MG63 (cell line): ENCODE results near the gene DND1. TPM values are rescaled to one million over a fixed set of nuclear protein-coding genes. Genes with fewer than 3 reads are reported as not detected.
"Not testable (repeated sequence)": the region's sequence is repeated elsewhere in the genome, so short reads cannot be mapped to it uniquely, and the experiment has no call there.

Experiments used
- DNase-seq: peaks from one replicate; pipeline ENCODE4 v3.0.0-alpha.2; 2020
- H3K27me3 ChIP-seq: fragments of 250-450 bp; sonication (Bioruptor Pico); 2 replicates; pipeline ENCODE4 v1.5.1; 2020; ENCODE audit warnings: mild to moderate bottlenecking, moderate library complexity
- H3K36me3 ChIP-seq: fragments of 250-450 bp; sonication (Bioruptor Pico); 2 replicates; pipeline ENCODE4 v1.5.1; 2020; ENCODE audit warnings: mild to moderate bottlenecking, moderate library complexity
- H3K4me3 ChIP-seq: fragments of 250-450 bp; sonication (Bioruptor Pico); 2 replicates; pipeline ENCODE4 v1.5.1; 2020; ENCODE audit warnings: mild to moderate bottlenecking, moderate library complexity
- H3K9me3 ChIP-seq: fragments of 250-450 bp; sonication (Bioruptor Pico); 2 replicates; pipeline ENCODE4 v1.5.1; 2020; ENCODE audit warnings: mild to moderate bottlenecking, moderate library complexity
- total RNA-seq: library from RNA; depleted of rRNA; stranded (reverse); fragments of >200 nt; shearing (Covaris generic); gene quantifications from 2 replicates; pipeline ENCODE4 v1.2.3, GENCODE V29; 2014; ENCODE audit warnings: low replicate concordance; rRNA removed

The DND1 gene
- 0.94 TPM in 1 of 2 replicates, not detected in the other for total RNA-seq

- no peaks in the 10 kb centered on the region for H3K27me3 ChIP-seq
- peaks cover 86% of the 10 kb centered on the region for H3K36me3 ChIP-seq
- DNase-seq: no peak
- no peaks in the 10 kb centered on the region for H3K9me3 ChIP-seq
- H3K4me3 ChIP-seq: no peak within 1 kb of the TSS
These were observed at the start of gene DND1 for GRCh38 chr5:140673187-140673976. DND1 (minus strand) TSS chr5:140673576; CDS start chr5:140673542, 34 bp downstream.

GRCh38 chr5:140721395-140721794 lies 48.0 kb upstream of the DND1 start:
- H3K4me3 ChIP-seq, DNase-seq, H3K9me3 ChIP-seq, H3K27me3 ChIP-seq, H3K36me3 ChIP-seq: not testable (repeated sequence)

GRCh38 chr5:140720738-140721137 lies 47.4 kb upstream of the DND1 start:
- H3K27me3 ChIP-seq, DNase-seq, H3K9me3 ChIP-seq, H3K36me3 ChIP-seq, H3K4me3 ChIP-seq: not testable (repeated sequence)

- Histone ChIP-seq H3K36me3 (no peaks in the 10 kb centered on the region), H3K4me3 (peak overlapping the region; percentile 34), H3K9me3 (no peaks in the 10 kb centered on the region), H3K27me3 (no peaks in the 10 kb centered on the region)
- DNase-seq: no peak
These were observed 44.9 kb upstream of the DND1 start for GRCh38 chr5:140718266-140718592.

- not testable (repeated sequence) for H3K4me3 ChIP-seq, H3K27me3 ChIP-seq, H3K36me3 ChIP-seq, H3K9me3 ChIP-seq, DNase-seq
These were observed 42.9 kb upstream of the DND1 start for GRCh38 chr5:140716238-140716637.

GRCh38 chr5:140713562-140714094 lies 40.3 kb upstream of the DND1 start:
- no peaks in the 10 kb centered on the region for H3K9me3 ChIP-seq
- no peaks in the 10 kb centered on the region for H3K36me3 ChIP-seq
- DNase-seq: no peak
- no peaks in the 10 kb centered on the region for H3K27me3 ChIP-seq
- no peak overlapping the region for H3K4me3 ChIP-seq

- DNase-seq: no peak
- Histone ChIP-seq H3K36me3 (peaks cover 8% of the 10 kb centered on the region), H3K9me3 (no peaks in the 10 kb centered on the region), H3K4me3 (peak overlapping the region; percentile 6; the same call in 1 of the 2 replicates), H3K27me3 (no peaks in the 10 kb centered on the region)
These were observed 38.4 kb upstream of the DND1 start for GRCh38 chr5:140711794-140712193.

GRCh38 chr5:140710899-140711552 lies 37.6 kb upstream of the DND1 start:
- Histone ChIP-seq H3K27me3 (no peaks in the 10 kb centered on the region), H3K36me3 (peaks cover 13% of the 10 kb centered on the region), H3K4me3 (peak overlapping the region; percentile 69), H3K9me3 (no peaks in the 10 kb centered on the region)
- DNase-seq: peak; percentile 96

GRCh38 chr5:140708787-140709186 lies 35.4 kb upstream of the DND1 start:
- not testable (repeated sequence) for DNase-seq, H3K4me3 ChIP-seq, H3K27me3 ChIP-seq, H3K9me3 ChIP-seq
- peaks cover 35% of the 10 kb centered on the region for H3K36me3 ChIP-seq

- Histone ChIP-seq H3K27me3 (no peaks in the 10 kb centered on the region), H3K36me3 (peaks cover 44% of the 10 kb centered on the region), H3K4me3 (no peak overlapping the region), H3K9me3 (no peaks in the 10 kb centered on the region)
- no peak for DNase-seq
These were observed 34.4 kb upstream of the DND1 start for GRCh38 chr5:140707812-140708211.

- DNase-seq: peak; percentile 98
- Histone ChIP-seq H3K36me3 (peaks cover 94% of the 10 kb centered on the region), H3K9me3 (no peaks in the 10 kb centered on the region), H3K27me3 (no peaks in the 10 kb centered on the region), H3K4me3 (peak within 1 kb of the TSS; percentile 85)
These were observed 27.1 kb upstream of the DND1 start, which contains the start of gene ZMAT2 for GRCh38 chr5:140700177-140701144. ZMAT2 (plus strand) TSS chr5:140700447; CDS start chr5:140700461, 14 bp downstream.

GRCh38 chr5:140696891-140697492 lies 23.6 kb upstream of the DND1 start:
- no peak for DNase-seq
- Histone ChIP-seq H3K36me3 (peaks cover 93% of the 10 kb centered on the region), H3K4me3 (no peak overlapping the region), H3K27me3 (no peaks in the 10 kb centered on the region), H3K9me3 (no peaks in the 10 kb centered on the region)

- Histone ChIP-seq H3K27me3 (no peaks in the 10 kb centered on the region), H3K36me3 (peaks cover 79% of the 10 kb centered on the region), H3K9me3 (no peaks in the 10 kb centered on the region), H3K4me3 (no peak overlapping the region)
- no peak for DNase-seq
These were observed 20.9 kb upstream of the DND1 start for GRCh38 chr5:140694276-140694675.

GRCh38 chr5:140690941-140691924 lies 17.9 kb upstream of the DND1 start, which contains the start of the genes HARS1 and HARS2:
HARS1 (minus strand) TSS chr5:140691370; CDS start chr5:140691304, 66 bp downstream.
HARS2 (plus strand) TSS chr5:140691455; CDS start chr5:140691649, 194 bp downstream.
- Histone ChIP-seq H3K4me3 (peak within 1 kb of the TSS; percentile 85), H3K27me3 (no peaks in the 10 kb centered on the region), H3K9me3 (no peaks in the 10 kb centered on the region), H3K36me3 (peaks cover 74% of the 10 kb centered on the region)
- DNase-seq: peak; percentile 99

- no peaks in the 10 kb centered on the region for H3K9me3 ChIP-seq
- H3K4me3 ChIP-seq: peak overlapping the region; percentile 85
- DNase-seq: no peak
- no peaks in the 10 kb centered on the region for H3K27me3 ChIP-seq
- H3K36me3 ChIP-seq: peaks cover 72% of the 10 kb centered on the region
These were observed 17.1 kb upstream of the DND1 start for GRCh38 chr5:140690376-140690932.
